Stimulated activated CD8-positive, alpha-beta memory T cell treated with anti-CD3 and anti-CD28 coated beads, Interleukin-7, amount 100 ng/mL, for 24 hours (primary cell): ENCODE data around the gene PTPN1.
"Not testable (repeated sequence)": the region's sequence is repeated elsewhere in the genome, so short reads cannot be mapped to it uniquely, and the experiment has no call there.

Source experiments
- DNase-seq: peaks from one replicate; pipeline ENCODE4 v3.0.0-alpha.2; 2020; ENCODE audit warnings: low read depth

The PTPN1 gene

DNA sequence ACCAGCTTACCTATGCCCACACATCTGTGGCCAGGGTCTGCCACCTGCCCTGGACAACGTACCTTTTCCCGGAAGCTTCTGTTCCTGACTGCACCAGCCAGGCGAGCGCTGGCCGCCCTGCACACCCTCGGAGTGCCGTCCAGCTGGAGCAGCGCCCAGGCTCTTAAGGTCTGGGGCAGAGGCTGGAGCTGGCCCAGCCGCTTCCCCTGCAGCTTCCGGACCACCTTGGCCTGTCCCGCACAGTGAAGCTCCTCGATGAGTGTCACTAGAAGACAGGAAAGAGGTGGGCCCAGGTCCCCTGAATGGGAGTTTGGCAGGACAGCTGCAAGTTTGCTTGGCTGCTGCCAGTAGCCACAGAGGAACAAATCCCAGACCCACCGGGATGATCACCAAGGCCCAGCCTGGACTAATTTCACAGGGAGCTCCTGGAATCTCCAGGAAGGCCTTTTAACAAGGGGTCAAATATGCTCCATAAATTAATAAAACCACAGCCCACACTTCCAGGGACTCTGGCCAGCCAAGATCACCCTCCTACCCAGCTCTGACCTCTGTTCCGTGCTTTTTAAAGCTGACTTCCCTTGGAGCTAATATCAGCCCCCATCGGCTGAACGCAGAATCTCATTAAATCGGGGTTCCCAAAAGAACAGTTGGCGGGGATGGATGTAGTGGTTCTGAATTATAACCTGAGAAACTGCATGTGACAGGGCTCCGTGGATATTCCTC lies 82.3 kb downstream of the PTPN1 start:
- DNase-seq: no peak

- DNase-seq: no peak
Measured at GRCh38 chr20:50593005-50593335, 82.8 kb downstream of the PTPN1 start.

DNA sequence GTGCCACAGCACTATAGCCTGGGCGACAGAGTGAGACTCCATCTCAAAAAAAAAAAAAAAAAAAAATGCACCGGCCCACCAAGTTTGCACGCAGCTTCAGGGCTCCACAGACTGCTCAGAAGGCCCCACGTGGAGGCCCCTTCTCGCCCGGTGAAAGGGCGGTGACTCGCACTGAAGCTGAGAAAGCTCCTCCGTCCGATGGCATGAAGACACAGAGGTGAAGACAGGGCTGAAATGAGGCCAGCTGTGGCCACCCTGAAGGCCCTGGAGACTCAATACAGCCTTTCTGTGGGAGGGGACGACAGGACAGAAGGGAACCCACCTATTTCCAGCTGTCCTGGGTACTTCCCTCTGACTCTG lies 84.0 kb downstream of the PTPN1 start:
- no peak for DNase-seq

GRCh38 chr20:50594591-50595432 lies 84.6 kb downstream of the PTPN1 start:
- DNase-seq: no peak

DNA sequence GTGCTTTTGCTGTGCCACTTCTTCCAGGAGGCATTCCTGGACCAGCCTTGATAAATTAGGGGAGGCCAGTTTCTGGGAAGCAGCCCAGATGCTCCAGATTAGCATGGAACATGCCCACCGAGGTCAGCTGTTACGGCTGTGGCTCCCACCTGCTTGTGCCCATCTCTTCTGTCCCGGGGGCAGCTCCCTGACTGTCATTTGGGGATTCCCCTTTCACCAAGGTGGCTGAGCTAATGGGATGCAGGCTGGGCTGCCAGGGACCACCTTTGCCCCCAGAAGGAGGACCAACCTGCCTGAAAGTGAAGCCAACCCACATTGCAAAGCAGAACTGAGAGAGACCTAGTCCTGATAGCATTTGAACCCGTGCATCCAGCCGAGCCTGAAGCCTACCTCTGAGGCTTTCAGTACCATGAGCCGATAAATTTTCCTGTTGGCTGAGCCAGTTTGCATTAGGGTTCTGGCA lies 85.3 kb downstream of the PTPN1 start:
- DNase-seq: no peak

DNA sequence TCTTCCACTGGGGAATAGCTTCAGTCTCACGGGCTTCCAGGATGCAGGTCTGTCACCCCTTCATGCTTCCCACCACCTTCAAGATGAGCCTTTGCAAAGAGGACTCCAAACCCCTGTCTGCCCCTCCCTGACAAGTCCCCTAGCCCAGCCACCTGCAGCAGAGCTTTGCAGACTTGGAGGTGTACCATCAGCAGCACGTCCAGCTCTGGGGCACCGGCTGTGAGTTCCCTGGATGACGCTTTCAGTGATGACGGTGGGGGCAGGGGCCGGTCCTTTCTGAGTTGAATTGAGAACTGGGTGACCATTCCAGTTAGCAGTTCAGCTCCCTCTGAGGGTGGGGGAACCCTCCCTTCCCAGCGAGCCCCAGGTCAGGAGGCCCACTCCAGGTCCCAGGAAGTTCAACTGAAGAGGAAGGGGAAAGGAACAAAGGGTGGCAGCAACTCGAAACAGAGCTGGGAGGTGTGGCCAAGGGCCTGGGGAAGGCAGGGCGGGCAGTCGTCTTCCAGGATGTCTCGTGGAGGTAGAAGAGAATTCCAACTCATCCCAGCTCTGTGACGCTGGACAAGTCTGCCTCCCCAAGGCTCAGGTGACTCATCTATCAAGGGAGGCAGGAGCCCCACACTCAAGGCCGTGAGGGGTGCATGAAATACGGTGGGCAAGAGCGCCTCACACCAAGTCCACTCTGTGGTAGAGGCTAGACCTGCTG lies 86.0 kb downstream of the PTPN1 start:
- DNase-seq: no peak

DNA sequence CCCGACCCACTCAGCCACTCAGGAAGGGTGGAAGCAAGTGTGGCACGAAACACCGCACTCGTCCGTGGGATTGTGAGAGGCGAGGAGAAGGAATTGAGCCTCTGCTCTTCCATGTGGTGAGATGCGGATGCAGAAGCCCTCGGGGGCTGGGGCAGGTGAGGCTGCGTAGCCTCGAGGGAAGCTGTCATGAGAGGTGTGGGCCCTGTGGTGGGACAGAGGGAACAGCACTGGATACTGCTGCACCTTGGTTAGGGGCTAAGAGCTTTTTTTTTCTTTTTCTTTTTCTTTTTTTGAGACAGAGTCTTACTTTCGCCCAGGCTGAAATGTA lies 86.5 kb downstream of the PTPN1 start:
- DNase-seq: no peak

DNA sequence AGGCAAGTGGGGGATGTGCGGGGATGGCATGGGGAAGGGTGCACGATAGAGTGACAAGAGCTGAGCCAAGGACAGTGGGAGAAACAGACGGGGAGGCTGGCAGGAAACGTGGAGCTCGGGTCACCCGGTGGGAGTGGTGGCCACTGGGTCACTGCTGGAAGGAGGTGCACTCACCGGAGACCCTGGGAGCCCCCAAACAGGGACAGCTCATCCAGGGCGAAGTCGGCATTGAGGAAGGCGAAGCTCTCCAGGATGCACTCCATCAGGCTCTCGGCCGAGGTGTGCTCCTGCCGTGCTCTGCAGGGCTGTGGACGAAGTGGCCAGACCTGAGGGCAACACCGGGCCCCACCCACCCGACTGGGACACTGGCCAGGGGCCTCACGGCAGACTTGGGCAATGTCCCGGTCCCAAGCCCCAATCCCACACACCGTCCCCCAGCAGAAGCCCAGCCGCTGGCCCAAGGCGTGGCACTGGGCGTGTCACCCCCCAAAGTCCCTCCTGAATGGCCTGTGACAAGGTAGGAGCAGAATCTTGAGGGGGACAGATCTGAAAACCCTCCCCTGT lies 87.3 kb downstream of the PTPN1 start:
- no peak for DNase-seq

DNA sequence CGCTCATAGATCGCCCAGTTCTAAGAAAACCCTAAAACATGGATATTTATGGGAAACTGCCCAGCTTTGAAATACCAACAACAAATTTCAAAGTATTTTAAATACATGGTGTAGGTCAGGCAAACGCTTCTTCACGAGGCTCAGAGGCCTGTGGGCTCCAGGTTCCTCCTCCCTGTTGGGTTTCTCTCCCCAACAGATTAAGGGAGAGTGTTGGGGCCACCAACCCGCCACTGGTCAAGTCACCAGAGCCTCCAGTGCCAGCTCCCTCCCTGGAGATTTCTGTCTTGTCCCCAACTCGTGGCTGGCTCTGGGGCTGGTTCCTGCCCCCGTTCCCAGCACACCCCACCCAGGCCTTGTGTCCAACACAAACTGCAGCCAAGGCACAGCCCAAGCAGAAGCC lies 87.9 kb downstream of the PTPN1 start:
- DNase-seq: no peak

DNA sequence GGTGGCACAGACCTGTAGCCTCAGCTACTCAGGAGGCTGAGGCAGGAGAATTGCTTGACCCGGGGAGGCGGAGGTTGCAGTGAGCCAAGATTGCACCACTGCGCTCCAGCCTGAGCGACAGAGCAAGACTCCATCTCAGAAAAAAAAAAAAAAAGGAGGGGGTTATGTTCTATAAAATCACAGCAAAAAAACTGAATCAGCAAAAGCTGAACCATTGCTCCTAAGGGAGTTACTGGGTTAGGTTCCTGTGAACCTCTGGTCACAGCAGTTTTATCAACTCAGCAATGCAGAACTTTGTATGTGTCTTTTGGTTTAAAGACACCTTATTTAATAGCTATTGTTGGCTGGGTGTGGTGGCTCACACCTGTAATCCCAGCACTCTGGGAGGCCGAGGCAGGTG lies 88.6 kb downstream of the PTPN1 start:
- DNase-seq: not testable (repeated sequence)

DNA sequence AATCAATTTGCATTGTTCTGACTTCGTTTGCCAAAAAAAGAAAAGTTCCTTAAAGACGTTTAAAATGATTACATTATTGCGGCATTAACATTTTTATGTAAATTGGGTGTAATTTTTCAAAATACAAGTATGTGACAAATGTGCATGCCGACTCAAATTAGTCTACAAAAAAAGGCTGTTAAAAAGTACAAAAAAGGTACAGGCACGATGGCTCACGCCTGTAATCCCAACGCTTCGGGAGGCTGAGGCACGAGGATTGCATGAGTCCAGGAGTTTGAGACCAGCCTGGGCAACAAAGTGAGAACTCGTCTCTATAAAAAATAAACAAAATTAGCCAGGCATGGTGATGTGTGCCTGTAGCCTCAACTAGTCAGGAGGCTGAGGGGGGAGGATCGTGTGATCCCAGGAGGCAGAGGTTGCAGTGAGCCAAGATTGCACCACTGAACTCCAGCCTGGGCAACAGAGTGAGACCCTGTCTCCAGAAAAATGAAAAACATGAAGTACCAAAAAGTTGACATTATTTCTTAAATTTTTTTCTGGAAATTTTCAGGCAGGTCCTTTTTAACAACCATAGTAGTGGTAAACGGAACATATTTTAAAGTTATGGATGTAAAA lies 90.2 kb downstream of the PTPN1 start:
- DNase-seq: no peak

- DNase-seq: no peak
Measured at GRCh38 chr20:50601511-50602431, 91.6 kb downstream of the PTPN1 start.

GRCh38 chr20:50602432-50603088 lies 92.4 kb downstream of the PTPN1 start:
- DNase-seq: no peak

GRCh38 chr20:50604451-50604850 lies 94.3 kb downstream of the PTPN1 start:
- no peak for DNase-seq

GRCh38 chr20:50605136-50605535 lies 95.0 kb downstream of the PTPN1 start:
- no peak for DNase-seq

DNA sequence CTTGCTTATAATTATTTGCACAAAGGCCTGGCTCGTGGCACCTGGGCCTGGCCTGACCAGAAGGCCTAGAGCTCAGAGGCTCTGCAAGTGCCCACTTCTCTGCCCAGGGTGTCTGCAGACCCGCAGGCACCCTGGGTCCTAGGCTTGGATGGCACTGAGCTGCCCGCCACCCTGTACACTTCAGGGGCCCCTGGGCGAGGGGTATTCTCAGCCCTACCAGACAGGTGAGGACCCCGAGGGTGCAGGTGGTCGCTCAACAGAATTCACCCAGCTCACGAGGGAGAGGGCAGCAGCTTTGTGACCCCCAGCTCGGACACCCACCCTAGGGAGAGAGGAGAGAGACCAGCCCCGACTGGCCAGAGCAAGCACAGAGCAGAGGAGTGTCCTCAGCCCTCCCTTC lies 97.3 kb downstream of the PTPN1 start:
- no peak for DNase-seq

- DNase-seq: no peak
Measured at GRCh38 chr20:50607850-50608749, 97.9 kb downstream of the PTPN1 start.

- DNase-seq: no peak
Measured at GRCh38 chr20:50608750-50609104, 98.5 kb downstream of the PTPN1 start.

DNA sequence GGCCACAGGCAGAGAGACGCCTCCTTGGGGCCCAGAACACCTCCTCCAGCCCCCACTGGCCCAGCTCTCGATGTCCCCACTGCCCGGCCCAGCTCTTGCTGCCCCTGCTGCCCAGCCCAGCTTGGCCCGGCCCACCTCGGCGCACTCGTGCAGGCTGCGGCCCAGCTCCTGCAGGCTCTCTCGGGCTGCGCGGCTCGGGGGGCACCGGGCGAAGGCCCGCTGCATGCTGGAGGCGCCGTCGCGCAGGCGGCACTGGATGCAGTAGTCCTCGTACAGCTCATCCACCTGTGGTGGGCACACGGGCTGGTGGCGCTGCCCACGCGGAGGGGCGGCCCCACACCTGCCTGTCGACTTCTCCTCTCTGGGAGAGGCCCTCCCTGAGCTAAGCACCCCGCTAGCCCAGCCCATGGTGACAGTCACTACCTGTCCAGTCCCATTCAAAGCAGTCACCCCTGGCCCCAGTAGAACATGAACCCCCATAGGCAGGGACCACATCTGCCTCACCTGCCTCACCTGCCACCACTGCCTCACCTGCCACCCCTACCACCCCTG lies 99.3 kb downstream of the PTPN1 start:
- DNase-seq: no peak
